LNCaP clone FGC (cell line): ENCODE data around the gene RNF223.

Experiments
- DNase-seq: peaks from one replicate; pipeline ENCODE4 v3.0.0-alpha.2; 2011; ENCODE audit warnings: low read depth
- H3K4me3 ChIP-seq: 2 replicates; pipeline ENCODE4 v1.5.1; 2011; ENCODE audit warnings: mild to moderate bottlenecking, low read depth, low read length, control low read depth
- CTCF ChIP-seq: IDR thresholded peaks from 2 replicates; pipeline ENCODE4 v1.5.1; 2012; ENCODE audit warnings: mild to moderate bottlenecking; ENCODE audit not compliant: control insufficient read depth, insufficient read depth; ENCODE audit errors: extremely low read depth

The RNF223 gene

DNA sequence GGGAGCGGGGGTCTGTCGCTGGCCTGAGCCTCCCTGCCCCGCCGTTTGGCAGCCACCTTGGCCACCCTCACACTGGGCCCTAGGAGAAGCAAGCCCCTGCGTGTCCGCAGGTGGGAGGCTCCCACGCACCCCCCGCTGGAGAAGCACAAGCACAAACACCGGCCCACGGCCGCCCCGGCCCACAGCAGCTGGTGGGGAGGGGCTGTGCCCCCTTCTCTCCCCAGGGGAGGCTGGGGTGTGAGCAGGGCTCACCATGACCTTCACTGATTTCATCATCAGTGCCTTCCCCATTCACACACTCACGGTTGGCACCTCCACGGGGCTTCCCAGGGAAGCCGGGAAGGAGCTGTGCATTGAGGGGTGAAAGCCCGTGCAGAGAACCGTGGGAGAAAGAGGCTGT lies 46.3 kb downstream of the RNF223 start:
- DNase-seq = no peak
- H3K4me3 ChIP-seq = no peak overlapping the region
- no peak for TF ChIP-seq CTCF

- no peak for TF ChIP-seq CTCF
- DNase-seq = no peak
Observed at GRCh38 chr1:1026599-1027413, 47.3 kb downstream of the RNF223 start.

DNA sequence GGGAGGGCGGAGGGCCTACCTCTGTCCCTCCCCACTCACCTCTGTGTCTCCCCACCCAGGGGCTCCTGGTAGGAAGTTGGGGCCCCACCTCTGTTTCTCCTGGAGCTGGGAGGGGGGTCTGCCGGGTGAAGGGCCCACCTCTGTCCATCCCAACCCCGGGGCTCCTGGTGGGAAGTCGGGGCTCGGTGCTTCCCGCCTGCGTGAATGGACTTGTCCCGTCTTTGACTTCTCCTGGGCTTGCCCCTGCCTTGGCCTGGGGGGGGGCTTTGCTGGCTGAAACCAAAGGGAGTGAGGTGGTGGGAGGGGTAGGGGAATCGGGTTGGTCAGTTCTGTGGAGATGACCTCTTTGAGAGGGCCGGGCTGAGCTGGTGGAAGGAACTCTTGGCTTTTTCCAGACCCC lies 48.4 kb downstream of the RNF223 start:
- no peak for DNase-seq
- no peak overlapping the region for H3K4me3 ChIP-seq
- TF ChIP-seq CTCF = no peak

More at GRCh38 chr1:1026599-1027413, 47.3 kb downstream of the RNF223 start:
- H3K4me3 ChIP-seq = no peak overlapping the region

DNA sequence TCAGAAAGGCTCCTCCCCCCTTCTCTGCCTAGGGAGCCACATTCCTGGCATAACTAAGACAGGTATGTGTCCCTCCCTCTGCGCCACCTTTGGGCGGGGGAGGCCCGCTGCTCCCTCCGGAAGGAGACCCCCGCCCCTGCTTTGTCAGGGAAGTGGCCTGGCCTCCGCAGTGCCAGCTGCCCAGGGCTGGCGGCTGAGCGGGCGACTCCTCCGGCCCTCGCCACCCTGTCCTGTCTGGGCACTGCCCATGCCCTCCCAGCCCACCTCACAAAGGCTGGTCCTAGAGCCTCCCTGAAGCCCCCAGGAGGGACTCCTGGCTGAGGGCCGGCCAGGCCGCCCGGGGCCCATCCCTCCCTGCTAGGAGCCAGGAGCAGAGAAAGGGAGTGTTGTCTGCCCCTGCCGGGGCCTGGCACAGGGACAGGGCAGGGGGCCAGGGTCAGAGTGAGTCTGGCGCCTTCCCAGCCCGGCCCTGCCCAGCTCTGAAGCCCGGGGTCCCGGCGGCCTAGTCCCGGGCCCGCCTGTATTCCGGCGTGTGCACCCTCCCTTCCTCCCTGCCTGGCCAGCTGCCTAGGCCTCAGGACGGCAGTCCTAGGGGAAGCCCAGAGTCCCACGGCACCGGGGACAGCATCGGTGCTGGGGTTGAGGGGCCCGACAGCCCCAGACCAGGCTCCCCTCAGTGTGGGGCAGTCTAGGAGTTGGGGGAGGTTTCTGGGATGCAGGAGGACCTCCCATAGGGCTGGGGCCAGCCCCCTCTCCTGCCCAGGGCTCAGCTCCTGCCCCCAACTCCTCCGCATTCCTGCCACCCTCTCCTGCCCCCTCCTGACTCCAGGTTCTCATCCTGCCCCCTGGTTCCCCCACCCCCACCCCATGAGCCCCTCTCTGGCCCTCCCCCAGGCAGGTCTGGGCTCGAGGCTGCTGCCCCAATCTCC lies 49.1 kb downstream of the RNF223 start:
- no peak overlapping the region for H3K4me3 ChIP-seq
- no peak for TF ChIP-seq CTCF
- no peak for DNase-seq

- no peak for TF ChIP-seq CTCF
- no peak overlapping the region for H3K4me3 ChIP-seq
- DNase-seq = no peak
Observed at GRCh38 chr1:1024149-1024770, 49.8 kb downstream of the RNF223 start.

GRCh38 chr1:1023700-1024099 lies 50.4 kb downstream of the RNF223 start:
- no peak overlapping the region for H3K4me3 ChIP-seq
- no peak for TF ChIP-seq CTCF
- DNase-seq = no peak
